ENCODE measurements around the gene SFT2D2.

SFT2D2 gene

DNA sequence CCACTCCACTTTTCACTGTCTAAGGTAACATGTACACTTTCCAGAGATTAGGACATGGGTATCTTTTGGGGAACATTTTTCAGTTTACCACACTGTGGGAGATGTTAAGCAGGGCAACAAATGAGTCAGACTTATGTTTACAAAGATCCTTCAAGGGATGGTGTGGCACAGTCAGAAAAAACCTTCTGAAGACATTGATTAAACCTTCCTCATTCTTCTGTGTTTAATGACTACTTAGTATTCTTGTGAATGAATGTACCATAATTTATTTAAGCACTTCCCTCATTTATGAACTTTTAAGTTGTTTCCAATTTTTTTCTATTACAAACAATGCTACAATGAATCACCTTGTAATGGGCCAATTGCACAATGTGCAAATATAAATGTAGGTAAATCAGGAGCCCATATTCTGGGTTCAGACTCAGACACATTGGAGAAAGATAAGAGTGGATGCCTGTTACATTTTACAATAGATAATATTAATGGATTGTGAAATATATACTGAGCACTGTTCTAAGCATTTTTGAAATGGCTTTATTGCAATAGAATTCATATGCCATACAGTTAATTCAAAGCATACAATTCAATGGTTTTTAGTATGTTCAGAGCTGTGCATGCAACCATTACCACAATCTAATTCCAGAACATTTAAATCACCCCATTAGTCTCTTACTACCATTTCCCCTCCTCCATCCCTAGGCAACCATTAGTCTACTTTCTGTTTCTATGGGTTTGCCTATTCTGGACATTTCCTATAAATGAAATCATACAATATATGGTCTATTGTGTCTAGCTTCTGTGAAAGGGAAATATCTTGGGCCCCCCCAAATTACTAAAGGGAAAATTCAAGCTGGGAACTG, 1.9 kb upstream of the SFT2D2 start:
- DNase-seq = no peak

DNA sequence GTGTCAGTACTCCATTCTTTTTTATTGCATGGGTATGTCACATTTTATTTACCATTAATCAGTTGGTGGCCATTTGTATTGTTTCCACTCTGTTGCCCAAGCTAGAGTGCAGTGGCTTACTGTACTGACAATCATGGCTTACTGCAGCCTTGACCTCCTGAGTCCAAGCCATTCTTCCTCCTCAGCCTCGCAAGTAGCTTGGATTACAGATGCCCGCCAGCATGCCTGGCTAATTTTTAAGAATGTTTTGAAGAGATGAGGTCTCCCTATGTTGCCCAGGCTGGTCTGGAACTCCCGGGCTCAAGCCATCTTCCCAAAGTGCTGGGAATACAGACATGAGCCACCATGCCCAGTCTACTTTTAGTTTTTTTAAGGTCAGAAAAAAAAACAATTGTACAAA, 813 bp upstream of the SFT2D2 start:
- DNase-seq = no peak

DNA sequence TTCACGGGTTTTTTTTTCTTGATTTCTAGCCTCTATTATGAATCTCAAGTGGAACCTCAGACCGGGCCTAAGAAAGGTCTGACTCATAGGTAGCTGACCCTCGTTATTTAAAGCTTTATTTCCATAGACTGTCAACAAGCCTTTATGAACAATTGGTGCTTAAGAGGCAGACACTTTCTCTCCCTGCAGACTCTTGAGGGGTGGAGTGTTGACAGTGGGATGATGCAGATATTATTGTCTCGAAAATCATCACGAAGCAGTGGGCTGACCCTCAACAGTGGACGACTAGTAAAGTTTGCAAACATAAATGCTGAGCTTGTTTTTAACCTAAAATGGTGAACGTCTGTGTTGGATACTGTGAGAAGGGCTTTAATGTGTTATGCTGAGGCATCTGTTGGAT, 1.8 kb downstream of the SFT2D2 start:
- DNase-seq = no peak

DNA sequence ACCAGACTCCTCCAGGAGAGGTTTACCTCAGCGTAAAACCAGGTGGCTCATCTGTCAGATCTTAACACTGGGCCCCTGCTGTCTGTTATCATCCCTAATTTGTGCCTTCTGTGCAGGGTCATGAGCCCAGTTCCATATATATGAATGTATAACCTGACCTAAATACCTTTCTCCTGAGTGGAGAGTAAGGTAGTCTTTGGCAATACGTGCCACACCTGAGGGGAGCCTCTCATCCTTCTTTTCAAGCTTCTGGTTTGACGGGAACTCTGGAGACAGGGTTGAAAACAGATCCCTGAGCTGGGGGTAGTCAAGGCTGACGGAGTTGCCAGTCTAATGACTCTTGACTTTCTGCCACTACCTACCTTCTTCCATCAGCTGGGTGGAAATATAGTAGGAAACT, 4.1 kb downstream of the SFT2D2 start:
- DNase-seq = no peak

DNA sequence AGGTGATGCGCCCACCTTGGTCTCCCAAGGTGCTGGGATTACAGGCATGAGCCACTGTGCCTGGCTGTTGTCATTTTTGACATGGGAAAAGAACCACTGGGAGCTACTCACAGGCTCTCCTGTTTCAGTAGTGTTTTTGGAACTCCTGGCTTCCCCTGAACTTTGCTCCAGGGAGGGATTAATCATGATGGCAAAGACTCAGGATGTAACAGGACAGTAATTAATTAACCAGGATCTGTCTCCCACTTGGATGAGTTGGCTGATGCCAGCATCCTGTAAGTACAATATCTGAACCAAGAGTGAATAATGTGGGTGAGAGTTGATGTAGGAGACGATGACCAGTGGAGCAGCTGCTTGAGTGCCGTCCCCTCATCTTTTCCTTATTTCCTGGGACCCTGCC, 4.9 kb downstream of the SFT2D2 start:
- no peak for DNase-seq

DNA sequence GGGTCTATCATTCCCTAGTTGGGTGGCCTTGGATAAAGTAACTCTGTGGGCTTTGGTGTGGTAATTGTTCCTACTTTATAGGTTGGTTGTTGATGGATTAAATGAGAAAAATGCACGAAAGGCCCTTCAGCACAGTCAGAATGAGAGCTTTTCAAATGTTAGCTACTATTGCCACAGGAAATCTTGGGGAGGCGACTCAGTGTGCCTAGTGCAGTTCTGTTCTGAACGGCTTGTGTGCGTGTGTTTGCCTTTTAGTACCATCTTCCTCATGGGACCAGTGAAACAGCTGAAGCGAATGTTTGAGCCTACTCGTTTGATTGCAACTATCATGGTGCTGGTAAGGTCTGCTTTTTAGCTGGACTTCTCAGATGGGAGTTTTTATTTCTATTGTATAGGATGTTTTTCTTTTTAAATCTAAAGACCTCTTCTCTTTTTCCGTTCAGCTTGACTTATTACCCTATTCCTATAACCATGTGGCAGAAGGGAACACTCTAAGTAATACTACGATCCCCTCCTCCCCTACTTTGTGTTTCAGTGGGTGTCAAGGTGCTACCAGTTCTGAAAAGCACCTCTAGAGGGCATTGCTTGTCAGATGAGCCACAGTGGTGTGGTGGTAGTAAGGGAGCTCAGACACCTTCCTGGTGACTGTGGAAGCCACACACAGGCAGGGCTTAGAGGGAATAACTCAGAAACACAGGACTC, 9.2 kb downstream of the SFT2D2 start:
- peak; percentile 52 for DNase-seq

DNA sequence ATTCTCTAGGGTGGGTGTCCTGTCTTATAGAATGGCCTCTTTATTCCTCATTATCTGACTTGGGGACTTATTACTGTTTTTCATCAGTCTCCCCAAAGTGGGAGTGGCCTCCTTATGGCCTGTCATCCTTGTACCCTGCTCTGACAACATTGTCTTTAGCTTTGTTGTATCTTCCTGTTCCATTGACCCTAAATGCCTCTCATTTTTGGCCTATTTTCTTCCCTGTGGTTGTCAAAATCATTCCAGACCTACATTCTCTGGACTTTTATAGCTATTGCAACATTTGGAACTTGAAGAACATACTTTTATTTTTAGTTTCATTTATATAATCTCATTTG, 9.7 kb downstream of the SFT2D2 start:
- DNase-seq = no peak

DNA sequence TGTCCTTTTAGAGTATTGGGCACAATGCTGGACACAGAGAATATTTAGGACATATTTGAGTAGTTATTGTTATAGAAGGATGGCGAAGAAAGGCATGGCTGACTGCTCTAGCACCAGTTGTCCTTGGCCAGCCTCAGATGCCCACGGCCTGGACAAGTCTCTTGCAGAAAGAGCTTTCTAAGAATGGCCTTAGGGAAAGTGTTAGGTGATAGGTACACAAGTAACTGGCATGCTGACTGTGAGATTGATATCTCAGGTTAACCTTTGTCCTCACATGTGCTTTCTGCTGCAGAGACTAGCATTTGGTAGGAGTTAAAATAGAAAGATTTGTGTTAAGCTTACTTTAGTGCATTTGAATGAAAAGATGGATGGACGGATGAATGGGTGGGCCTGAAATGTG, 10.1 kb downstream of the SFT2D2 start:
- DNase-seq = no peak

DNA sequence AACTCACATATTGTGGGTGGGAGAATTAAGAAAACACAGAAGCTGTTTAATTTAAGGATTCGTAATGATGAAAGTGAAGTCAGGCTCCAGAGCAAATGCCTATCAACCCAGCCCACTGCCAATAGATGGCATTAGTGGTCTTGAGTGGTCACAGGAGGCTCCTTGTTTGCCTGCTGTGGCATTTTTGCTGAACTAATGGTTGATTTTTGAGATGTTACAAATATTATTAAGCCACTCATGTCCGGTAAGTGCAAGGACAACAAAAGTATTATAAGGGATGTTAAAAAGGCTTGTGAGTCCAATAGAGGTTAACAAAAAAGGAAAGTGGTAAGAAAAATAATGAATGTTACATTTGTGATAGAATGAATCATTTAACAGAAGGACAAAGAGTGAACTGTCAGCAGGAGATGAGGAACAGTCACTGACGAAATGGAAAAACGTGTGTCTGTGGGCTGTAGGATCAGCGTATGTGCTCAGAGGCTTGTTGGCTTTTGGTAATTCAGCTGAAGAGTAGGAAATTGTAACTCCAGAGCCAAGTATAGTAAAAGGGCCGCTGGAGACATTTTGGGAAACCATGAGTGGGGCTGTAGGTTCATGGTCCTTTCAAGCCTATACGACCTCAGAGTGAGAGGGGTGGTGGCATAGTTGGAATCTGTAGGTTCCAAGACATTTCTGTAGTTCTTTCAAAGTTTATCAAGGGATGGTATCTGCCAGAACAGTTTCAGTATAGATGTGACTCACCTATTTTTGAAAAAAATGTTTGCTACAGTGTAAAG, 11.2 kb downstream of the SFT2D2 start:
- no peak for DNase-seq

DNA sequence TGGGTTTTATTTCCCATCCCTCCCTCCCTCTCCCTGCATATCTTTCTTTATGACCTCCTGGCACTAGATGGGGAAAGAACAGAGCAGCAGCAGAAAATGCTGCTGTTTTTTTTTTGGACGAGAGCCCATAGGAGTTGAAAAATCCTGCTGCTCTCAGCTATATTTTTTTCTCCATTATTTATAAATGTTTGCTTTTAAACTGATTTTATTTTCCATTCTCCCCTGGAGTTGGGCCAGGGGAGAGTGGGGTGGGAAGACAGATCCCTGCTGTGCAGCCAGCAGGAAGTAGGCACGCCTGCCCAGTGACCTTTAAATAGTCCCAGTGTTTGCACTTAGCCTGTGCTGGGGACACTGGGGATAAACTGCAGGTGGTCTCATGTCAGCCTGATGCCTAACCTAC, 17.4 kb downstream of the SFT2D2 start:
- no peak for DNase-seq

DNA sequence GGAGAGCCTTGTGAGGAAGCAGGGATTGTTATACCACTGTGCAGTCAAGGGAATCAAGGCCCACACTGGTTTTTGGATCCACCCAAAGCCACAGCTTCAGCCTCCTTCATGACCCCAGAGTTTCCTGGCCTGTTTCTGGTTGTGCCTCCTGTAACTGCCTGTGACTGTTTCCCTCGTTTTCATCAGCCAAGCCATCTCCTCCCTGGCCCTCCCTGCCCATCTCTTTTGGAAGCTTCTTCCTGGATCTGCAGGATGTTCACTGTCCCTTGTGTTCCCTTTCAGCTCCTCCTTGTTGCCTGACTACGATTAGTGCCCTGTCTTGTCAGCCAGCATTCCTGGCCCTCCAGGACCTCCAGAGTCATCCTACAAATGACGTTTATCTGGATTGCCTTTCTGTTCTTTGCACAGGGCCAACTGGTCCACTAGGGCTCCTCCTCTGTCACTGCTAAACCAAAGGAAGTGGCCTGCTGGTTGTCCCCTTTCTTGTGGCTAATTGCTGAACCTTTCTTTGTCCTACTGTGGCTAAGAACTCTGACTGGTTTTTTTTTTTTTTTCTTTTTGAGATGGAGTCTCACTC, 17.9 kb downstream of the SFT2D2 start:
- no peak for DNase-seq

DNA sequence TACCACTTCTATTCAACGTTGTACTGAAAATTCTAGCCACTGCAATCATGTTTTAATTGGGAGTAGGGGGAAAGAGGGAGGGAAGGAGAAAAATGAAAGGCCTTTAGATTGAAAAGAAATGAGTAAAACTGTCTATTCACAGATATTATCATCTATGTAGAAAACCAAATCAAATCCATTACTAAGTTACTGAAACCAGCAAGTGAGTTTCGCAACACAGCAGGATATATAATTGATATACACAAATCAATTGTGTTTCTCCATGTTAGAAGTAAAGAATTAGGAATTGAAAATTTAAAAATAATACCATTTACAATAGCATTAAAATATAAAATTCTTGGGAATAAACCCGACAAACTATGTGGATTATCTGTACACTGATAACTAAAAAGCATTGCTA, 19.2 kb downstream of the SFT2D2 start:
- DNase-seq = no peak

DNA sequence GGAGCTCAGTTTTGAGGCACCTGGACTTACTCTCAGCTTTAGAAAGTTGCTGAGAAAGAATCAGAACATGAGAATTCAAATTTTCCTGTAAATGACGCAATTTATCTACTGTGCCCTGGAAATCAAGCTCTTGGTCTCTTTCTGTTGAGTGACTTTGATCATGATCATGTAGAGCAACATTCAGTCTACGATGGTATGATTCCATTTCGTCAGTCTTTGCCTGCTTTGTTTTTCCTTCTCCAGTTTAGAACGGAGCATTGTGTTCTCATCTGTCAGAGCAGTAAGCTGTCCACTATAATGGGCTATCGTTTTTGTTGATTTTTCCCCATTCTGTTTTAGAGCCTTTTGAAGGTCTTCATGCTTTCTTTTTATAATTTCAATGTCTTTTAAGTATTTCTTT, 20.7 kb downstream of the SFT2D2 start:
- no peak for DNase-seq

DNA sequence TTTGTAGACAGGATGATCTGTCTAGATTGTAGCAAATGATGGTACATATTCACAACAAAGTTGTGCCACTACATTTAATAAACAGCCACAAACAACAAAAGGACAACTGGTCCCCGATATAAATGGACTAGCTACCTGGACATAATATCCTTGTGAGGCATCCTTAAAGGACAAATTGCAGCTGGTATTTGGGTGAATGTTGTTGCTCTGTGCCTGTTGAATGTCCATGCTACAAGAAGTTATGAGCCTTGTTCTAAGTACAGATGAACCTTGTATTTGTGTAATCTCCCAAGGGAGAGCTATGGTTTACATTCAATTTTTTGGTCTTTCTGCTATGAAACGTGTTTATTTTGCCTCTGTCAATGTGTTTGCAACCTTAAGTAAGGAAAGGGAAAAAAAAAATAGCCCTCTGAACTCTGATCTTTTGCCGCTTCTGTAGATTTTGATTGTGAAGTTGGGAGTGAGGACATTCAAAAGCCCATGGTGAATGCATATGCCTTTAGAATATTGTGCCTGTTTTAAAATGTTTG, 26.5 kb downstream of the SFT2D2 start:
- no peak for DNase-seq

DNA sequence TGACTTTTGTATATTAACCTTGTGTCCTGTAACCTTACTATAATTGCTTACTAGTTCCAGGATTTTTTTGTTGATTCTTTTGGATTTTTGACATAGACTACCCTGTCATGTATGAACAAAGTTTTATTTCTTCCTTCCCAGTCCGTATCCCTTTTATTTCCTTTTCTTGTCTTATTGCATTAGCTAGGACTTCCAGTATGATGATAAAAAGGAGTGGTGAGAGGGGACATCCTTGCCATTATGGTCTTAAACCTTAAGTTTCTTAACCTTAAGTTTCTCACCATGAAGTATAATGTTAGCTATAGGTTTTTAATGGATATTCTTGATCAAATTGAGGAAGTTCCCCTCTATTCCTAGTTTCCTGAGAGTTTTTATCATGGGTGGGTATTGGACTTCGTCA, 30.4 kb downstream of the SFT2D2 start:
- no peak for DNase-seq

DNA sequence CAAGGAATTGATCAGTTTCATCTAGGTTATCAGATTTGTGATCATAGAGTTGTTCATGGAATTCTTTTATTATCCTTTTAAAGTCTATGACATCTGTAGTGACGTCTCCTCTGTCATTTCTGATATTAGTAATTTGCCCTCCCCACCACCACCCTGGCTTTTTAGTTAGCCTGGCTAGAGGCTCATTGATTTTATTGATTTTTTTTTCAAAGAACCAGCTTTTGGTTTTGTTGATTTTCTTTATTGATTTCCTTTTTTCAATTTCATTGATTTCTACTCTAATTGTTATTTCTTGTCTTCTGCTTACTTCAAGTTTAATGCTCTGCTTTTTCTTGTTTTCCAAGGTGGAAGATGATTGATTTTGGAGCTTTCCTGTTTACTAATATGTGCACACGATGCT, 31.6 kb downstream of the SFT2D2 start:
- DNase-seq = no peak

DNA sequence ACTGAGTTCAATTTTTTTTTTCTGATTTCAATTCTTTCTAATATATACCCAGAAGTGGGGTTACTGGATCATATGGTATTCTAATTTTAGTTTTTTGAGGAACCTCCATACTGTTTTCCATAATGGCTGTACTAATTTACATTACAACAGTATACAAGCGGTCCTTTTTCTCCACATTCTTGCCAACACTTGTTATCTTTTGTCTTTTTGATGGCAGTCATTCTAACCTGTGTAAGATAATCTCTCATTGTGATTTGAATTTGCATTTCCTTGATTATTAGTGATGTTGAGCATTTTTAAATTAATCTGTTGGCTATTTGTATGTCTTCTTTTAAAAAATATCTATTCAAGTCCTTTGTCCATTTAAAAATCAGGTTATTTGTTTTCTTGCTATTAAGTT, 33.8 kb downstream of the SFT2D2 start:
- DNase-seq = no peak

DNA sequence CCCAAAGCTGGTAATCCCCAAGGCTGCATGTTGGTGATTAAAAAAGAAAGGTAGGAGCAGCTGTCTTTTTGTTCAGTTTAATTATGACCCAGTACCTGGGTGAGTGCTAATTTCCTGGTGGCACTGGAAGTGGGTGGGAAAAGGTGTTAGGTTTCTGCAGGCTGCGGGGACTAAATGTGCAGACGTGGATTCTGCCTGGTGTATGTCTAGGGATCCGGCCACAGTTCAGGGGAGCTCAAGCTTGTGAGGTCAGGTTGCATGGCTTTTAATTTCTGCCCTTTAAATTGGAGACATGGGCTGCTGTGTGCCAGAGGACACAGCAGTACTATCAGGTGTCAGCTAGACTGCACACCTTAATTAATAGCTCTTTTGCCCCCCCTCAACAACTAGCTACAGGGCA, 34.6 kb downstream of the SFT2D2 start:
- DNase-seq = no peak

DNA sequence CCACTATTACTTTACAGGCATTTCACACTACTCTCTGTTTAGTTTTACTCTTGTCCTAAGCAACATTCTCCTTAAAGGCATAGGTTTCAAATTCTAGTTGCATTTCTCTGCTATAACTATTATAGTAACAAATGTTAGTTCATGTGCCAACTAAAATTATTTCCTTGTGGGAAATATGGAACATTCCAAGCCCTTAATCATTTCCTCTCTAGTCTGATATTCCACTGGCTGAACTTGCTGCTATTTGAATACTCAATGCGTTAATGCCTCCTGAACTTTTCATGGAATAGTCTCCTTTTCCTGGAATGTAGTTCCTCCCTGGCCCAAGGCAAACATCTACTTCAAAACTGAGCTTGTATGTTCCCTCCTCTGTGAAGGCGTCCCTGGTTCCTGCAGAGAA, 35.6 kb downstream of the SFT2D2 start:
- DNase-seq = no peak

DNA sequence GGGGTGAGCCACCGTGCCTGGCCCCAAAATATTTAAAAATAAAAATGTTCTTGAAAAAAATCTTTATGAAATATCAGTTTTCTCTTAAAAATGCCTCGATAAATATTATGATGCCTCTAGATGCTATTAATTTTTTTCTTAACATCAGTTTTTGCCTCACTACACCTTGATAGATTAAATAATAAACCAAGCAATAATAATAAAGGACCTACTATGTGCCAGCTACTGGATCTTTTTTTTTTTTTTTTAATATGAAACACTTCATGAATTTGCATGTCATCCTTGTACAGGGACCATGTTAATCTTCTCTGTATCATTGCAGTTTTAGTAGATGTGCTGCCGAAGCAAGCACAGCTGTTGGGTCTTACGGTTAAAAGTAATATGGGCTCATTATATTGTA, 37.3 kb downstream of the SFT2D2 start:
- no peak for DNase-seq

DNA sequence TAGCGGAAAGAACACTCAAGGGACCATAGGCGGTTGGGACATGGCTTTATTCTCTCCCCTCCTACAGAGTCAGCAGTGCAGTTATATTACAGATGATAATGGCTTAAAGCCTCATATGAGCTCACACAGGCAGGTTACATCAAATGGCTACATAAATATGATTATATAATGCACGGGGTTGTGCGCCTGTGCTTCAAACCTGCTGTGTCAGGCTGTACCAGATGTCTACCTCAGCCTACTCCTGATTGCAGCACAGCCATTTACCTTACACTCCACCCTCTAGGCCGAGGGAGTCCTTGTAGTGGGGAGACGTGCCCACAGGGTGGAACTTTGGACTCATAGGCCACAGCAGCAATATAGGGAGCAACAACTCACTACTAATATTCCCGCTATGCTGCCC, 38.5 kb downstream of the SFT2D2 start:
- DNase-seq = no peak

DNA sequence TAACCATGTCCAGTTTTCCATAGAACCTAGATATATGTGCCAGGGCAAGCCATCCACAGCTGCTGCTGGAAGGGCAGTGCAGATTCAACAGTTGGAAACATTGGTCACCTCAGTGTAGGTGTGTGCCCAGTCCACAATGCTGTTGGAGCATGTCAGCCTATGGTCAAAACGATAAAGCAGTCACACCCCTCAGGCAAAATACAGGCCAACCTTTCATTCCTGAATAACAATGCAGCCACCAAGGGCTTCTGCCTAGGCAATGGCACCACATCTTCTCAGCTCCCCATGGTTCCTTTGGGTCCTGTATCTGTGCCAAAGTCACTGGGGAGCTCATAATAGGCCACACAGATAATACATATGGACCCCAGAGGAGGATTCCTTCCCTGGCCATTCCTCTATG, 39.8 kb downstream of the SFT2D2 start:
- DNase-seq = no peak

DNA sequence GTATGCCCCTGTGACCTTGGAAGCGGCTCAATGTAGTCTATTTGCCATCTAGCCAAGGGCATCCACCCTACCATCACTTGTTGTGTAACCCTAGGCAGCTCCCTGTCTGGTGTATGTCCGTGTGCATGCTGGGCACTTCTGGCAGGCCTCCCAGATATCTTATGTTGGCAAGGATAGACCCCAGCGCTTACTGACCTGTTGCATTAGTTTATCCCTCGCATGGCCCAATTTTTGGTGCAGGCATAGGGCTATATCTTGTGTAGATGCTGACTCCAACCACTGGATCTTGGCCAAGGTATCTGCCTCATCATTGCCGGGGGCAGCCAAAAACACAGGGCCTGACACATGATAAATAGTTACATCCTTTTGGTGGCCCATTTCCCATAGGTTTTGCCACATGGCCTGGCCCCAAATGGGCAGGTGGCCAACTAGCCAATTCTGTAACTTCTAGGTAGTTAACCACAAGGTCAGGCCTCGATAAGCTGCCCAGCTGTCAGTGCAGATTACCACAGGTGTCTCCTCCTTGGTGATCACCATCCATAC, 40.9 kb downstream of the SFT2D2 start:
- DNase-seq = no peak

Measured in NCI-H1694 treated with DMSO at 0.1 percent for 48 hours (cell line).